Keratinocyte (primary cell): ENCODE data around the gene HOXB4.

ENCODE experiments used
- CTCF ChIP-seq, 3 experiments: IDR thresholded peaks in 1 of 3; conservative IDR thresholded peaks in 1 of 3; optimal IDR thresholded peaks in 1 of 3; 2 replicates in 2 of 3; 3 replicates in 1 of 3; pipeline versions ENCODE3 to v1.5.1; 2011; ENCODE audit warnings: low read length in 3 of 3, mild to moderate bottlenecking in 3 of 3, moderate library complexity in 2 of 3, control low read depth in 1 of 3, inconsistent platforms in 1 of 3; ENCODE audit not compliant: insufficient read depth in 2 of 3; ENCODE audit errors: extremely low read depth in 1 of 3
- EZH2 ChIP-seq: IDR thresholded peaks from one replicate; pipeline ENCODE4 v1.6.1; 2012; ENCODE audit warnings: inconsistent platforms, mild to moderate bottlenecking, low read length, moderate library complexity

- TF ChIP-seq CTCF (optimal IDR thresholded peaks at IDR 0.05 in 1 of 3, IDR thresholded peaks at IDR 0.05 in 1 of 3, conservative IDR thresholded peaks at IDR 0.05 in 1 of 3; ENCODE audit: extremely low read depth in 1 of 3, insufficient read depth in 2 of 3, low read length in 3 of 3) (no peak), EZH2 (no peak)
These were observed 21.9 kb downstream of the HOXB4 start for GRCh38 chr17:48556229-48556575.
